Calu3 (cell line): ENCODE results near the gene ADGRV1. TPM values are rescaled to one million over a fixed set of nuclear protein-coding genes. Genes with fewer than 3 reads are reported as not detected.

Experiments used
- BruUV-seq: library from RNA; stranded (reverse); fragments of 400-500 nt; replicated peaks from 2 replicates; lab custom pipeline; 2021; lab: Mats Ljungman, UMichigan
- CTCF ChIA-PET: fragments of 300-600 bp; sonication (Branson Sonifier 250); formaldehyde crosslinking; loops from one replicate; lab custom pipeline; 2022; ENCODE audit warnings: antibody characterized with exemption; lab: Charles Lee
- DNase-seq: peaks from one replicate; pipeline ENCODE4 v3.0.0; 2022
- H3K27ac Mint-ChIP-seq: one replicate; pipeline ENCODE4 v1.8.0; 2022; ENCODE audit warnings: mixed read lengths; ENCODE audit not compliant: unreplicated experiment
- H3K27me3 Mint-ChIP-seq: one replicate; pipeline ENCODE4 v1.8.0; 2022; ENCODE audit warnings: mixed read lengths; ENCODE audit not compliant: unreplicated experiment
- H3K36me3 Mint-ChIP-seq: one replicate; pipeline ENCODE4 v1.8.0; 2022; ENCODE audit warnings: mild to moderate bottlenecking, moderate library complexity, mixed read lengths; ENCODE audit not compliant: insufficient read depth, unreplicated experiment
- H3K4me1 Mint-ChIP-seq: one replicate; pipeline ENCODE4 v1.8.0; 2022; ENCODE audit warnings: mild to moderate bottlenecking, low read depth, mixed read lengths; ENCODE audit not compliant: unreplicated experiment
- H3K4me3 Mint-ChIP-seq: one replicate; pipeline ENCODE4 v1.8.0; 2022; ENCODE audit warnings: mild to moderate bottlenecking, low read depth, moderate library complexity, mixed read lengths; ENCODE audit not compliant: unreplicated experiment
- H3K9me3 Mint-ChIP-seq: one replicate; pipeline ENCODE4 v1.8.0; 2022; ENCODE audit warnings: low read depth, mixed read lengths; ENCODE audit not compliant: unreplicated experiment
- intact Hi-C: fragments of 100-400 bp; cut with micrococcal nuclease; formaldehyde crosslinking; loops from one replicate; pipeline ENCODE4 v1.10.0; 2022; ENCODE audit not compliant: unreplicated experiment
- total RNA-seq: library from RNA; stranded (reverse); gene quantifications from 2 replicates; pipeline ENCODE4 v1.2.3, GENCODE V29; 2022
- TF ChIP-seq, protein P1 (sequence below): fragments of 200-600 bp; IDR thresholded peaks from one replicate; pipeline ENCODE4 v1.8.0; 2022; ENCODE audit warnings: antibody characterized with exemption; ENCODE audit not compliant: unreplicated experiment

Gene ADGRV1
- total RNA-seq, 1 experiment from 2014 or later: 1.8 TPM

DNA sequence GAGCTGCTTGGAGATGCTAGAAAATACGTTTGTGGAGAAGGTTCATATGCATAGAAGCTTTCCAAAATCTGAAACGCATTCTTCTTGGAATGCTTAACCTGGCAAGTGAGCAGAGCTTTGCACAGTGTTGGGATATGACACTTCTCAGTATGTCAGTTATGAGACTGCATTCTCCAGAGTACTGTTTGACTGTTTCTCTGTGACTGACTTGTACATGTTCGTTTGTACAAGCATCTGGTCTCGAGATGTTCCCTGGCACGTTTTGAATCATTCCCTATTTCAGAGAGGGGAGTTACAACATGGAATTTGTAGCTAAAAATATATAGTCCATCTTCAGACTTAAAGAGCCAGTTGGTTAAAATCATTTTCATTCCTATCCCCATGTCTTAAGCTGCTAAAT, 552.1 kb downstream of the ADGRV1 start:
- CTCF ChIA-PET: no interaction called here
- Mint-ChIP-seq H3K4me3 (no peak overlapping the region), H3K27me3 (no peaks in the 10 kb centered on the region), H3K4me1 (no peaks in the 10 kb centered on the region), H3K27ac (no peak overlapping the region), H3K36me3 (no peaks in the 10 kb centered on the region), H3K9me3 (peaks cover 6% of the 10 kb centered on the region)
- BruUV-seq: no TSS peak
- TF ChIP-seq, protein P1, sequence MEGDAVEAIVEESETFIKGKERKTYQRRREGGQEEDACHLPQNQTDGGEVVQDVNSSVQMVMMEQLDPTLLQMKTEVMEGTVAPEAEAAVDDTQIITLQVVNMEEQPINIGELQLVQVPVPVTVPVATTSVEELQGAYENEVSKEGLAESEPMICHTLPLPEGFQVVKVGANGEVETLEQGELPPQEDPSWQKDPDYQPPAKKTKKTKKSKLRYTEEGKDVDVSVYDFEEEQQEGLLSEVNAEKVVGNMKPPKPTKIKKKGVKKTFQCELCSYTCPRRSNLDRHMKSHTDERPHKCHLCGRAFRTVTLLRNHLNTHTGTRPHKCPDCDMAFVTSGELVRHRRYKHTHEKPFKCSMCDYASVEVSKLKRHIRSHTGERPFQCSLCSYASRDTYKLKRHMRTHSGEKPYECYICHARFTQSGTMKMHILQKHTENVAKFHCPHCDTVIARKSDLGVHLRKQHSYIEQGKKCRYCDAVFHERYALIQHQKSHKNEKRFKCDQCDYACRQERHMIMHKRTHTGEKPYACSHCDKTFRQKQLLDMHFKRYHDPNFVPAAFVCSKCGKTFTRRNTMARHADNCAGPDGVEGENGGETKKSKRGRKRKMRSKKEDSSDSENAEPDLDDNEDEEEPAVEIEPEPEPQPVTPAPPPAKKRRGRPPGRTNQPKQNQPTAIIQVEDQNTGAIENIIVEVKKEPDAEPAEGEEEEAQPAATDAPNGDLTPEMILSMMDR: no peak
- no peak for DNase-seq
- intact Hi-C loops: no loop called here

DNA sequence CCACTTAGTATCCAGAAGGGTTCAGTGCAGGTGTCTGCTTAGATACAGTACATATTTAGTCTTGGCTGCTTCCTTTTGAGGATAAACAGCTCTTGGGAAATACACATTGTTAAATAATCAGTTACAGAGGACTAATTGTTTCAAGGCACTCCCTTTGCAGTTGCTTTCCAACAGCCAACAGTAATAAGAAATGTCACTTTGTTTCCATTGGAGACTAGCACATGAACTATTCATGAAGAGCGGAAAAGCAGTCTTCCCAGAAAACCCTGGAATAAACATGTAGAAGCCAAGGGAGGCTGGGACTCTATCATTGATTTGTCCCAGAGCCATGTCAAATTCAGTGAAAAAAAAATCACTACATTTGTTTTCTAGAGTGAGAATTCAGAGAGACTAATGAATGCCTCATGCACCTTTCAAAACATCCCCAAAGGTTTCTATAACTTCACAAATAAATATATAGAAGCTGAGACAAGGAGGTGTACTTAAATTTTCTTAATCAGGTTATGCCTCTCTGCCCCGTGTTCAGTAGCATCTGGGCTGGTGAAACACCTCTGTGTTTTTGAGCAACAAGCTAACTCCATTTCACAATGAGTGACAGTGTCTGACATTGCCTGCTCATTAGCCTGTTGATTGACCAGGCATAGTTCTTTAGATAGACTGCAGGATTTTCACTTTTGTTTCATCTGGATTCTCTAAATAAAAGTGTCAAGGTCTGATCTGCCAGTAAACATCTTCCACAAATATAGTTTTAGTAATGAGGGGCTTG, 553.1 kb downstream of the ADGRV1 start:
- Mint-ChIP-seq H3K27ac (no peak overlapping the region), H3K36me3 (no peaks in the 10 kb centered on the region), H3K4me1 (no peaks in the 10 kb centered on the region), H3K27me3 (no peaks in the 10 kb centered on the region), H3K4me3 (no peak overlapping the region), H3K9me3 (peaks cover 4% of the 10 kb centered on the region)
- intact Hi-C loops: no loop called here
- CTCF ChIA-PET: no interaction called here
- BruUV-seq: no TSS peak
- DNase-seq: no peak
- TF ChIP-seq, protein P1: no peak

DNA sequence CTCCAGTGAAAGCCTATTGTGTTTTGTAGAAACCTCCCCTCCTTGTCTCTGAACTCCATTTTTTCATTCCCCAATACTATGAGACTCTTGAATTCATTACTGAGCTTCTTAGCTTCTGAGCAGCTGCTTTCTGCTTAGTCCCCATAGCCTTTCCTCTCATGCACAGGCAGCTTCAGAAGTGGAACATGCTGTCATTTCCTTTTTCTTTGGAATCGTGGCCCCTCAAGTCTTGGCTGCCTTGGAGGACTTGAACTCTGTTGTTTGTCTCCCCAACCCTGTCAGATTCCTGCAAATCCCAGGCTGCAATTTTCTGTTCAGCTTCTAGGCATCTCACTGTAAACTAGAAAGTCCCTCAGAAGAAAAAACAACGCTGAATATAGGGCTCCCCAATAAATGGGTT, 556.1 kb downstream of the ADGRV1 start:
- intact Hi-C loops: no loop called here
- Mint-ChIP-seq H3K27ac (no peak overlapping the region), H3K27me3 (no peaks in the 10 kb centered on the region), H3K4me3 (no peak overlapping the region), H3K36me3 (no peaks in the 10 kb centered on the region), H3K4me1 (peaks cover 1% of the 10 kb centered on the region), H3K9me3 (no peaks in the 10 kb centered on the region)
- DNase-seq: no peak
- TF ChIP-seq, protein P1: no peak
- CTCF ChIA-PET: no interaction called here
- no TSS peak for BruUV-seq

DNA sequence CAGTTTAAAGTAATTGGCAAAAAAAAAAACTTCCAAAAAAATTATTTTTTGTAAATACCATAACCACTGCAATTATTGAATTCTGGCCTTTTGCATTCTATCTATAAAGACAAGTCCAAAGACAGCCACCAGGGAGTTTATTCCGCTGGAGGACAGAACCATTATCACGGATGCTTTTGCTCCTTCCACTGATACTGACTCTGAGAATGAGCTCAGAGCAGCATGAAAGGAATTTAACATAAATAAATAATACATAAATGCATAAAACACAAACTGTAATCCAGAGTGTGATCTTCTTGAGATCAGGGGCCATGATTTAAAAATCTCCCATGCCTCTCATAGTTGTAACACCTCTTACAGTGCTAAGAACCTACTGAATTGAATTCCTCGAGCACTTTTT, 559.8 kb downstream of the ADGRV1 start:
- BruUV-seq: no TSS peak
- CTCF ChIA-PET: no interaction called here
- H3K4me3 Mint-ChIP-seq: no peak overlapping the region
- intact Hi-C loops: no loop called here
- H3K36me3 Mint-ChIP-seq: no peaks in the 10 kb centered on the region
- TF ChIP-seq, protein P1: no peak
- no peaks in the 10 kb centered on the region for H3K9me3 Mint-ChIP-seq
- H3K27ac Mint-ChIP-seq: no peak overlapping the region
- H3K4me1 Mint-ChIP-seq: peaks cover 11% of the 10 kb centered on the region
- no peak for DNase-seq
- no peaks in the 10 kb centered on the region for H3K27me3 Mint-ChIP-seq
